Ectodermal cell (in vitro differentiated cells): Measurements from ENCODE around the gene GJB2.

Experiments used
- H3K27ac ChIP-seq: 2 replicates; pipeline ENCODE4 v1.7.0; 2013; ENCODE audit warnings: mild to moderate bottlenecking, low read depth, low read length; ENCODE audit not compliant: insufficient read depth, poor library complexity, severe bottlenecking
- H3K27me3 ChIP-seq: 2 replicates; pipeline ENCODE4 v1.7.0; 2013; ENCODE audit warnings: mild to moderate bottlenecking, low read length; ENCODE audit not compliant: insufficient read depth, control insufficient read depth, poor library complexity, severe bottlenecking
- H3K36me3 ChIP-seq: one replicate; pipeline ENCODE4 v1.7.0; 2013; ENCODE audit warnings: low read length; ENCODE audit not compliant: control insufficient read depth, insufficient read depth
- H3K4me1 ChIP-seq: one replicate; pipeline ENCODE4 v1.7.0; 2013; ENCODE audit warnings: low read length; ENCODE audit not compliant: control insufficient read depth, insufficient read depth
- H3K4me3 ChIP-seq: 2 replicates; pipeline ENCODE4 v1.7.0; 2013; ENCODE audit warnings: low read depth, low read length, control low read depth; ENCODE audit not compliant: insufficient read depth
- H3K9me3 ChIP-seq: 2 replicates; pipeline ENCODE4 v1.7.0; 2013; ENCODE audit warnings: mild to moderate bottlenecking, low read length, moderate library complexity; ENCODE audit not compliant: control insufficient read depth
- WGBS, 2 experiments: methylation state at CpG; one replicate each; pipeline ENCODE4 v1.1.7; 2013; ENCODE audit warnings: missing lambda C conversion rate in 2 of 2; 5-methylcytosine and 5-hydroxymethylcytosine counted together

GJB2 gene

GRCh38 chr13:20182231-20182846, 10.4 kb downstream of the GJB2 start:
- no peaks in the 10 kb centered on the region for H3K27me3 ChIP-seq
- no peak overlapping the region for H3K27ac ChIP-seq
- 29 to 31% methylated on average over 5 of the region's 5 CpGs for WGBS, 2 experiments
- H3K9me3 ChIP-seq, result no peaks in the 10 kb centered on the region
- H3K36me3 ChIP-seq, result no peaks in the 10 kb centered on the region
- no peak overlapping the region for H3K4me3 ChIP-seq
- H3K4me1 ChIP-seq, result no peaks in the 10 kb centered on the region

GRCh38 chr13:20181188-20181587, 11.6 kb downstream of the GJB2 start:
- H3K27me3 ChIP-seq, result no peaks in the 10 kb centered on the region
- H3K27ac ChIP-seq, result no peak overlapping the region
- H3K36me3 ChIP-seq, result no peaks in the 10 kb centered on the region
- H3K9me3 ChIP-seq, result no peaks in the 10 kb centered on the region
- WGBS, 2 experiments, result 90 to 93% methylated on average over 3 of the region's 3 CpGs
- H3K4me1 ChIP-seq, result no peaks in the 10 kb centered on the region
- no peak overlapping the region for H3K4me3 ChIP-seq

GRCh38 chr13:20178156-20178555, 14.6 kb downstream of the GJB2 start:
- WGBS, 2 experiments, result 83 to 85% methylated on average over 5 of the region's 5 CpGs
- Histone ChIP-seq H3K9me3 (no peaks in the 10 kb centered on the region), H3K4me1 (peaks cover 6% of the 10 kb centered on the region), H3K36me3 (no peaks in the 10 kb centered on the region), H3K27me3 (no peaks in the 10 kb centered on the region), H3K4me3 (no peak overlapping the region), H3K27ac (no peak overlapping the region)

- 95 to 96% methylated on average over 67 of the region's 67 CpGs for WGBS, 2 experiments
- H3K27ac ChIP-seq, result no peak overlapping the region
- no peaks in the 10 kb centered on the region for H3K36me3 ChIP-seq
- no peaks in the 10 kb centered on the region for H3K9me3 ChIP-seq
- no peaks in the 10 kb centered on the region for H3K27me3 ChIP-seq
- H3K4me3 ChIP-seq, result no peak overlapping the region
- peaks cover 6% of the 10 kb centered on the region for H3K4me1 ChIP-seq
Measured at GRCh38 chr13:20177049-20177831, 15.5 kb downstream of the GJB2 start.

- Histone ChIP-seq H3K9me3 (no peaks in the 10 kb centered on the region), H3K4me3 (no peak overlapping the region), H3K4me1 (peaks cover 6% of the 10 kb centered on the region), H3K36me3 (no peaks in the 10 kb centered on the region), H3K27me3 (no peaks in the 10 kb centered on the region), H3K27ac (no peak overlapping the region)
- WGBS, 2 experiments, result 77 to 78% methylated on average over 14 of the region's 14 CpGs
Measured at GRCh38 chr13:20175907-20176652, 16.7 kb downstream of the GJB2 start.

- no peak overlapping the region for H3K4me3 ChIP-seq
Measured at GRCh38 chr13:20175406-20175794, 17.3 kb downstream of the GJB2 start.

GRCh38 chr13:20174656-20175405, 17.9 kb downstream of the GJB2 start:
- Histone ChIP-seq H3K27me3 (no peaks in the 10 kb centered on the region), H3K4me1 (peaks cover 6% of the 10 kb centered on the region), H3K36me3 (no peaks in the 10 kb centered on the region), H3K27ac (no peak overlapping the region), H3K4me3 (no peak overlapping the region), H3K9me3 (no peaks in the 10 kb centered on the region)
- WGBS, 2 experiments, result 69 to 74% methylated on average over 22 of the region's 22 CpGs

More at GRCh38 chr13:20175406-20175794, 17.3 kb downstream of the GJB2 start:
- Histone ChIP-seq H3K36me3 (no peaks in the 10 kb centered on the region), H3K27ac (no peak overlapping the region), H3K4me1 (peaks cover 6% of the 10 kb centered on the region), H3K27me3 (no peaks in the 10 kb centered on the region), H3K9me3 (no peaks in the 10 kb centered on the region)
- WGBS, 2 experiments, result 91 to 97% methylated on average over 3 of the region's 3 CpGs

- Histone ChIP-seq H3K27me3 (no peaks in the 10 kb centered on the region), H3K4me3 (no peak overlapping the region), H3K36me3 (no peaks in the 10 kb centered on the region), H3K27ac (no peak overlapping the region), H3K9me3 (no peaks in the 10 kb centered on the region), H3K4me1 (peaks cover 6% of the 10 kb centered on the region)
- WGBS, 2 experiments, result 96% methylated on average over 8 of the region's 8 CpGs
Measured at GRCh38 chr13:20173116-20173746, 19.5 kb downstream of the GJB2 start.

- Histone ChIP-seq H3K9me3 (no peaks in the 10 kb centered on the region), H3K4me3 (no peak overlapping the region), H3K4me1 (peaks cover 6% of the 10 kb centered on the region), H3K27me3 (no peaks in the 10 kb centered on the region), H3K27ac (no peak overlapping the region), H3K36me3 (no peaks in the 10 kb centered on the region)
- WGBS, 2 experiments, result 86 to 92% methylated on average over 1 of the region's 1 CpG
Measured at GRCh38 chr13:20171364-20171763, 21.4 kb downstream of the GJB2 start.
